ENCODE results near the gene FLNC.

GRCh38 chr7:128836729-128837348 lies 6.6 kb downstream of the FLNC start:
- no peak for TF ChIP-seq POLR2AphosphoS5 (IDR thresholded peaks at IDR 0.05; ENCODE audit: low read depth, low read length)
- TF ChIP-seq POLR2A (IDR thresholded peaks at IDR 0.05; ENCODE audit: low read depth, low read length) = no peak
- no peak for TF ChIP-seq TAF1 (IDR thresholded peaks at IDR 0.05; ENCODE audit: borderline replicate concordance, low read depth, low read length)
